Smooth muscle cell (in vitro differentiated cells): ENCODE measurements around the gene CCDC71. TPM values are rescaled to one million over a fixed set of nuclear protein-coding genes. Genes with fewer than 3 reads are reported as not detected.

Source experiments
- DNase-seq: peaks from one replicate; lab custom pipeline; 2025; ENCODE audit not compliant: unreplicated experiment; lab: John Stamatoyannopoulos, UW
- H2AFZ ChIP-seq: fragments of 200-600 bp; sonication (generic); 2 replicates; pipeline ENCODE4 v1.6.0; 2016; ENCODE audit warnings: antibody characterized with exemption, low read depth, mild to moderate bottlenecking
- H3F3A ChIP-seq: fragments of 200-600 bp; sonication (generic); 2 replicates; pipeline ENCODE4 v1.6.0; 2017; ENCODE audit warnings: antibody characterized with exemption, low read depth
- H3K27ac ChIP-seq: fragments of 200-600 bp; sonication (generic); 2 replicates; pipeline ENCODE4 v1.5.1; 2016; ENCODE audit warnings: low read depth, mild to moderate bottlenecking
- H3K27me3 ChIP-seq: fragments of 200-600 bp; sonication (generic); 2 replicates; pipeline ENCODE4 v1.6.1; 2016; ENCODE audit warnings: low read depth, mild to moderate bottlenecking
- H3K36me3 ChIP-seq: fragments of 200-600 bp; sonication (generic); 2 replicates; pipeline ENCODE4 v1.5.1; 2016; ENCODE audit warnings: low read depth
- H3K4me1 ChIP-seq: fragments of 200-600 bp; sonication (generic); 2 replicates; pipeline ENCODE4 v1.5.1; 2016; ENCODE audit warnings: low read depth
- H3K4me2 ChIP-seq: fragments of 200-600 bp; sonication (generic); 2 replicates; pipeline ENCODE4 v1.6.0; 2016; ENCODE audit warnings: mild to moderate bottlenecking
- H3K4me3 ChIP-seq: fragments of 200-600 bp; sonication (generic); 2 replicates; pipeline ENCODE4 v1.5.1; 2016; ENCODE audit warnings: mild to moderate bottlenecking
- H3K79me2 ChIP-seq: fragments of 200-600 bp; sonication (generic); 2 replicates; pipeline ENCODE4 v1.6.0; 2016; ENCODE audit warnings: low read depth, mild to moderate bottlenecking
- H3K9ac ChIP-seq: fragments of 200-600 bp; sonication (generic); 2 replicates; pipeline ENCODE4 v1.6.0; 2016; ENCODE audit warnings: low read depth
- H3K9me3 ChIP-seq: fragments of 200-600 bp; sonication (generic); replicated peaks from 2 replicates; pipeline ENCODE4 v1.5.1; 2016; ENCODE audit warnings: low read depth
- H4K20me1 ChIP-seq: fragments of 200-600 bp; sonication (generic); 2 replicates; pipeline ENCODE4 v1.6.0; 2016; ENCODE audit warnings: low read depth
- CTCF ChIP-seq: fragments of 200-600 bp; sonication (generic); IDR thresholded peaks from 2 replicates; pipeline ENCODE4 v1.5.1; 2017; ENCODE audit warnings: borderline replicate concordance, mild to moderate bottlenecking, antibody characterized with exemption; ENCODE audit not compliant: insufficient read depth, poor library complexity, severe bottlenecking
- WGBS: methylation state at CpG from one replicate; pipeline ENCODE4 v1.1.7; 2016; ENCODE audit warnings: low lambda C conversion rate; 5-methylcytosine and 5-hydroxymethylcytosine counted together
- polyA plus RNA-seq: library from polyadenylated mRNA; unstranded; fragments of >200 nt; fragmentation: Nextera tagmentation; extraction: Ambion mirVana; gene quantifications from 2 replicates; pipeline ENCODE4 v1.2.1, GENCODE V29; 2016
- total RNA-seq: library from RNA; depleted of rRNA; stranded (reverse); fragments of >200 nt; gene quantifications from 2 replicates; pipeline ENCODE4 v1.2.3, GENCODE V29; 2014

Gene CCDC71
- total and polyA plus RNA-seq, 2 experiments from 2014 or later, result 0.59 to 33.8 TPM

DNA sequence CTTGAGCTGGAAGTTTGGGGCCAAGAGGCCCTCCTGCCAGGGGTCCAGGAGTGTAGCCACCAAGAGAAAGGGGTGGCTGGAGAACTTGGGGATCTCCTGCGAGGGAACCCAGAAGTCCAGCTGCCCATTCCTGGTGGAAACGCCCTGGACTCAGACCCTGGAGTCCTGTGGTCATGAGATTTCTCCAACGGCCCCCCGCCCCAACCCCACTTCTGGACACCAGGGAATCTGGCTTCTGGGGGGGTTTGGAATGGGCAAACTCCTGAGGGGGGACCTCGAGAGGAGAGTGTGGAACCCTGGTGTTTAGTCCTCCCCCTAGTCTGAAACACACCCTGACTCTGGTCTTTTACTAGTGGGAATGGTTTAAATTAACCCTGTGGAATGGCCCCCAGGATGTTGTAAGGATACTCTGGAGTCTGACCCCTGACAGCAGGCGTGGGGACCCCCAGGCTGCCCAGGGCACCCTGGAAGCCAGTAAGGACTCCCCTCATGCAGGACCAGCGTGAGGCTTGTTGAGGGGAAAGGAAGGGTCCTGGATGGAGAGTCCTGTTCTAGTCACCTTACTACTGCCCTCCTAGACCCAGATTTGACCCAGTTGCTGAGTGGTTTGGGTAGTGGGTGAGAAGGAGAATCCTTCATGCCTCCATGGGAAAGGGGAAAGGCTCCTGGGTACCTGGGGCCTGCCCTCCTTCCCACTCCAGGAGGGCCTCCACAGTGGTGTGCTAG, 5.8 kb upstream of the CCDC71 start:
- H2AFZ ChIP-seq, result peak overlapping the region; percentile 97
- H3K36me3 ChIP-seq, result no peaks in the 10 kb centered on the region
- no peak for DNase-seq
- no peaks in the 10 kb centered on the region for H4K20me1 ChIP-seq
- H3K9me3 ChIP-seq, result no peaks in the 10 kb centered on the region
- WGBS, result 44% methylated on average over 7 of the region's 7 CpGs
- H3F3A ChIP-seq, result no peaks in the 10 kb centered on the region
- peak overlapping the region; percentile 81 for H3K9ac ChIP-seq
- H3K27ac ChIP-seq, result peak overlapping the region; percentile 54
- no peaks in the 10 kb centered on the region for H3K27me3 ChIP-seq
- H3K79me2 ChIP-seq, result peaks cover 23% of the 10 kb centered on the region
- peak overlapping the region; percentile 95 for H3K4me2 ChIP-seq
- H3K4me1 ChIP-seq, result peaks cover 28% of the 10 kb centered on the region
- H3K4me3 ChIP-seq, result peak overlapping the region; percentile 85
- TF ChIP-seq CTCF, result no peak

GRCh38 chr3:49171119-49171774, 5.1 kb upstream of the CCDC71 start, which contains the start of gene KLHDC8B:
Gene KLHDC8B (plus strand): TSS chr3:49171598. CDS start chr3:49172770, 1,172 bp downstream.
- Histone ChIP-seq H3K9me3 (no peaks in the 10 kb centered on the region), H4K20me1 (no peaks in the 10 kb centered on the region), H3K27me3 (no peaks in the 10 kb centered on the region), H3K4me1 (peaks cover 32% of the 10 kb centered on the region), H3K27ac (peak within 1 kb of the TSS; percentile 54), H2AFZ (peak within 1 kb of the TSS; percentile 97), H3K9ac (peak within 1 kb of the TSS; percentile 81), H3K79me2 (peaks cover 27% of the 10 kb centered on the region), H3F3A (no peaks in the 10 kb centered on the region), H3K4me3 (peak within 1 kb of the TSS; percentile 85), H3K36me3 (no peaks in the 10 kb centered on the region), H3K4me2 (peak within 1 kb of the TSS; percentile 95)
- WGBS, result under 1% methylated on average over 45 of the region's 57 CpGs
- DNase-seq, result peak; percentile 89
- peak; percentile 96 for TF ChIP-seq CTCF

- peaks cover 32% of the 10 kb centered on the region for H3K4me1 ChIP-seq
- H3F3A ChIP-seq, result no peaks in the 10 kb centered on the region
- H3K9me3 ChIP-seq, result no peaks in the 10 kb centered on the region
- peak overlapping the region; percentile 97 for H2AFZ ChIP-seq
- DNase-seq, result no peak
- WGBS, result 40% methylated on average over 1 of the region's 1 CpG
- peak overlapping the region; percentile 85 for H3K4me3 ChIP-seq
- H3K27ac ChIP-seq, result peak overlapping the region; percentile 54
- no peak for TF ChIP-seq CTCF
- no peaks in the 10 kb centered on the region for H3K36me3 ChIP-seq
- peaks cover 31% of the 10 kb centered on the region for H3K79me2 ChIP-seq
- H3K4me2 ChIP-seq, result peak overlapping the region; percentile 95
- H4K20me1 ChIP-seq, result no peaks in the 10 kb centered on the region
- no peaks in the 10 kb centered on the region for H3K27me3 ChIP-seq
- peak overlapping the region; percentile 81 for H3K9ac ChIP-seq
Measured at GRCh38 chr3:49170744-49171118, 4.6 kb upstream of the CCDC71 start.
